ENCODE measurements around the gene SGCD. TPM values are rescaled to one million over a fixed set of nuclear protein-coding genes. Genes with fewer than 3 reads are reported as not detected.

Gene SGCD
- total and polyA plus RNA-seq, 2 experiments from 2014 or later: 0.77 to 1.3 TPM

DNA sequence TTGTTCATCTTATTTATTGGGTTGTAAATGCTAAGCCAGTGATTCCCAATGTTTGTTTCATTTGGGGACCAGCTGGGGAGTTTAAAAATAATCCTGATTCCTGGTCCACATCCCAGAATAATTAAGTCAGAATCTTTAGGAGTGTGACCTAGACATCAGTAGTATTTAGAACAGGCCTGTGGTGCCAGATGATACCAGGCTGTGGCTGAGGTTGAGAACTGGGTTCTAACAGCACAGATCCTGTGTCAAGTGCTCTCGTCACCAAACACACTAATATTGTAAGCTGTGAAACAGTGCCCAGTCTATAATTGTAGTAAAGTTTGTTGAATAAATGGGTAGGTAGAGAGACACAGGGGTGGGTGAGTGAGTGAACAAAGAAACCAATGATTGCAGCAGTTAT is 351.0 kb downstream of the SGCD start:
- H3K4me1 ChIP-seq (ENCODE audit: low read depth): no peaks in the 10 kb centered on the region
- no peaks in the 10 kb centered on the region for H3K27me3 ChIP-seq
- H3K9me3 ChIP-seq (ENCODE audit: low read depth): no peaks in the 10 kb centered on the region
- TF ChIP-seq, protein P1, sequence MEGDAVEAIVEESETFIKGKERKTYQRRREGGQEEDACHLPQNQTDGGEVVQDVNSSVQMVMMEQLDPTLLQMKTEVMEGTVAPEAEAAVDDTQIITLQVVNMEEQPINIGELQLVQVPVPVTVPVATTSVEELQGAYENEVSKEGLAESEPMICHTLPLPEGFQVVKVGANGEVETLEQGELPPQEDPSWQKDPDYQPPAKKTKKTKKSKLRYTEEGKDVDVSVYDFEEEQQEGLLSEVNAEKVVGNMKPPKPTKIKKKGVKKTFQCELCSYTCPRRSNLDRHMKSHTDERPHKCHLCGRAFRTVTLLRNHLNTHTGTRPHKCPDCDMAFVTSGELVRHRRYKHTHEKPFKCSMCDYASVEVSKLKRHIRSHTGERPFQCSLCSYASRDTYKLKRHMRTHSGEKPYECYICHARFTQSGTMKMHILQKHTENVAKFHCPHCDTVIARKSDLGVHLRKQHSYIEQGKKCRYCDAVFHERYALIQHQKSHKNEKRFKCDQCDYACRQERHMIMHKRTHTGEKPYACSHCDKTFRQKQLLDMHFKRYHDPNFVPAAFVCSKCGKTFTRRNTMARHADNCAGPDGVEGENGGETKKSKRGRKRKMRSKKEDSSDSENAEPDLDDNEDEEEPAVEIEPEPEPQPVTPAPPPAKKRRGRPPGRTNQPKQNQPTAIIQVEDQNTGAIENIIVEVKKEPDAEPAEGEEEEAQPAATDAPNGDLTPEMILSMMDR (IDR thresholded peaks at IDR 0.05; ENCODE audit: low read depth, low read length): no peak
- no peak overlapping the region for H3K4me3 ChIP-seq
- H3K27ac ChIP-seq: no peak overlapping the region
- DNase-seq (ENCODE audit: low read depth in 1 of 2, low spot score in 1 of 2): no peak
- H3K36me3 ChIP-seq: no peaks in the 10 kb centered on the region

DNA sequence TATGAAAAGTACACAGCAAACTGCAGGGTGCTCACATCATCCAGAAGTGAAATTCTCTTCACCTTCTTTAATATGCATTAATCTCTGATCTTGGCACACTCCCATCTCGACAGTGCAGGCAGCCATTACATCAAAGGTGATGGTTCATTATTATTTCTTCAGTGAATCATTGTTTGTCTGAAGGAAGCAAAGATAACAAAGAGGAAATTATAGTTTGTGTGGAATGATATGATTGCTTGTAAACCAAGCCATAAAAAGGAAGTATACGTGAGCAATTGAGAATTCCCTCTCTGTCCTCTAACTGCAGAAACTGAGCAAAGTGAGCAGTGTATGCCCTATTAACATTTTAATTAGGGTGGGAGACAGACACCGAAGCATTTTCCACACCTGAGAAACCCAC is 351.5 kb downstream of the SGCD start:
- no peak overlapping the region for H3K27ac ChIP-seq
- H3K4me3 ChIP-seq: no peak overlapping the region
- no peaks in the 10 kb centered on the region for H3K36me3 ChIP-seq
- no peaks in the 10 kb centered on the region for H3K27me3 ChIP-seq
- no peaks in the 10 kb centered on the region for H3K4me1 ChIP-seq (ENCODE audit: low read depth)
- no peaks in the 10 kb centered on the region for H3K9me3 ChIP-seq (ENCODE audit: low read depth)
- TF ChIP-seq, protein P1 (IDR thresholded peaks at IDR 0.05; ENCODE audit: low read depth, low read length): no peak
- DNase-seq (ENCODE audit: low read depth in 1 of 2, low spot score in 1 of 2): no peak

DNA sequence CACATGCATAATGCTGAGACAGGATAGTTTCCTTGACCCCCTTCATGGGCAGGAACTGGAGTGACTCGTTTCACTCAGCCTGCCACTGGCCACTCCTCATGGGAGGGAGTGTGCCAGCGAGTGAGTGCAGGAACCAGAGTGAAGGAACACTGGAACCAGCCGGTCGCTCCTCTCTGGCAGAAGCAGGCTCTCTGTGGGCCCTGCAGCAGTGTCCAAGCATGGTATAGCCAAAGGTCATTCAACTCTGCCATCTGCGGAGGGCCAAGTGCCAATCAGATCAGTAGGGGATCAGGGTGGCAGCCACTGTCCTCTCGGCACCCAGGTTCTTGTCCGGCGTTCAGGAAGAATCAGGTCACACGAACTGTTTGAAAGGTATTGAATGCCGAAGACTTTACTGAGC is 353.9 kb downstream of the SGCD start:
- Histone ChIP-seq H3K4me1 (ENCODE audit: low read depth) (peaks cover under 1% of the 10 kb centered on the region), H3K9me3 (ENCODE audit: low read depth) (no peaks in the 10 kb centered on the region), H3K4me3 (no peak overlapping the region), H3K27me3 (no peaks in the 10 kb centered on the region), H3K36me3 (no peaks in the 10 kb centered on the region), H3K27ac (no peak overlapping the region)
- TF ChIP-seq, protein P1 (IDR thresholded peaks at IDR 0.05; ENCODE audit: low read depth, low read length): no peak
- no peak for DNase-seq (ENCODE audit: low read depth in 1 of 2, low spot score in 1 of 2)

DNA sequence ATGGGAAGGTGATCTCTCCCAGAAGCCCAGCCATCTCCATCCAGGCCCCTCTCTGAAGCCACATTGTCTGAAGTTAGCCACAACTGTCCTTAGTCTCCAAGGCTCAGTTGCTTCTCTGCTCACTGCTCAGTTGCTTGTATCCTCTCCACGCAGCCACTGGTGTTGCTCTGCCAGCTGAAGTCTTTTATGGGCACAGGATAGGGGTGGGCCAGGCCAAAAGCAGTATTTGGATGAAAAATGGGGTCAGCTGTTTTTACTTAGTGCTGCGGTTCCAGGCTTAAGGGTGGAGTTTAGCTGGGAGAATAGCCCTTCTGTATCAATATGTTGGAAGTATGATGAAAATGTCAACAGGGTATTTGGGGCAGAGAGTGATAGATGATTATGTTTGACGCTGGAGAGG is 354.3 kb downstream of the SGCD start:
- H3K27ac ChIP-seq: no peak overlapping the region
- no peak overlapping the region for H3K4me3 ChIP-seq
- DNase-seq (ENCODE audit: low read depth in 1 of 2, low spot score in 1 of 2): no peak
- H3K27me3 ChIP-seq: no peaks in the 10 kb centered on the region
- TF ChIP-seq, protein P1 (IDR thresholded peaks at IDR 0.05; ENCODE audit: low read depth, low read length): no peak
- no peaks in the 10 kb centered on the region for H3K36me3 ChIP-seq
- peaks cover 5% of the 10 kb centered on the region for H3K4me1 ChIP-seq (ENCODE audit: low read depth)
- no peaks in the 10 kb centered on the region for H3K9me3 ChIP-seq (ENCODE audit: low read depth)

DNA sequence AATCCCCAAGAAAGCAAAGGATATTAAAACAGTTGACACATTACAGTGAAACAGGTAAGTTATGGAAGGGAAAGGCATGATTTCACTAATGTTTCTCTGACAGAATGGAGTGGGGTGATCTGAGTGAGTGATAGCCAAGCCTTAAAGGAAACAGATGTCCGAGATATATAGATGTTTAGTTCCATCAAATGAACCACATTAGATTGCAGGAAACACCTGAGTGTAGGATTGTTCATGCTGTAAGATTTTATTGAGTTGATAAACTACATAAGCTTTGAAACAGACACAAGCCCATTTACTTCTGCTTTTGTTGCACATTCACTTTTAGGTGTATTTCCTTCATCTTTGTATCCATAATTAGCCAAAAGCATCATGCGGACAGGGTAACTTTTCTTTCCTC is 356.0 kb downstream of the SGCD start:
- Histone ChIP-seq H3K9me3 (ENCODE audit: low read depth) (no peaks in the 10 kb centered on the region), H3K27me3 (no peaks in the 10 kb centered on the region), H3K4me1 (ENCODE audit: low read depth) (peaks cover 20% of the 10 kb centered on the region), H3K36me3 (no peaks in the 10 kb centered on the region), H3K27ac (no peak overlapping the region), H3K4me3 (no peak overlapping the region)
- DNase-seq (ENCODE audit: low read depth in 1 of 2, low spot score in 1 of 2): no peak
- TF ChIP-seq, protein P1 (IDR thresholded peaks at IDR 0.05; ENCODE audit: low read depth, low read length): no peak

DNA sequence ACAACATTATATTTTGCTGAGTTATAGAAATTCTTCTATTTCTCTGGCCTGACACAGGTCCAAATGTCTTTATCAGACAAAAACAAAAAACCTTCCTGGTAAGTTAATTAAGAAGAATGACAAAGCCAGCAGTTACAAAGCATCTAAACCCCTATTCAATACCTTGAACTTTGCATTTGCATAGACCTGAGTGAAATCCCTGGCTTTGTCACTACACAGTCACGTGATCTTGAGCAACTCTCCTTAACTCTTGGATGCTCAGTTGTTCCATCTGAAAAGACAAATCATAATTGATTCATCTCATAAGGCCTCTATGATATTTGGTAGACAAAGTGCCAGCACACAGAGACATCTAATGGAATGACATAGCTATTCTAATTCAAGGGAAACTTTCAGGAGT is 356.5 kb downstream of the SGCD start:
- H3K4me1 ChIP-seq (ENCODE audit: low read depth): peaks cover 21% of the 10 kb centered on the region
- TF ChIP-seq, protein P1 (IDR thresholded peaks at IDR 0.05; ENCODE audit: low read depth, low read length): no peak
- no peaks in the 10 kb centered on the region for H3K9me3 ChIP-seq (ENCODE audit: low read depth)
- H3K4me3 ChIP-seq: no peak overlapping the region
- H3K27ac ChIP-seq: no peak overlapping the region
- H3K27me3 ChIP-seq: no peaks in the 10 kb centered on the region
- H3K36me3 ChIP-seq: no peaks in the 10 kb centered on the region
- no peak for DNase-seq (ENCODE audit: low read depth in 1 of 2, low spot score in 1 of 2)
